Measurements from ENCODE around the gene BACE1-AS.
"Not testable (repeated sequence)": the region's sequence is repeated elsewhere in the genome, so short reads cannot be mapped to it uniquely, and the experiment has no call there.

Gene BACE1-AS

GRCh38 chr11:117269856-117270255 is 21.3 kb upstream of the BACE1-AS start:
- no peak overlapping the region for H3K27ac ChIP-seq (ENCODE audit: insufficient read depth, low read length, poor library complexity, severe bottlenecking)
- no peak overlapping the region for H3K4me3 ChIP-seq (ENCODE audit: insufficient read depth, low read depth, low read length, poor library complexity, severe bottlenecking)
- no peak for DNase-seq
- no peaks in the 10 kb centered on the region for H3K36me3 ChIP-seq (ENCODE audit: control insufficient read depth, insufficient read depth, low read length)
- H3K4me1 ChIP-seq (ENCODE audit: control insufficient read depth, insufficient read depth, low read length, poor library complexity, severe bottlenecking): no peaks in the 10 kb centered on the region
- H3K9me3 ChIP-seq (ENCODE audit: control insufficient read depth, low read length): peaks cover 6% of the 10 kb centered on the region
- H3K27me3 ChIP-seq (replicated peaks; ENCODE audit: control insufficient read depth, insufficient read depth, low read length, poor library complexity, severe bottlenecking): no peaks in the 10 kb centered on the region

- H3K9me3 ChIP-seq (ENCODE audit: control insufficient read depth, low read length): peaks cover 6% of the 10 kb centered on the region
- H3K27ac ChIP-seq (ENCODE audit: insufficient read depth, low read length, poor library complexity, severe bottlenecking): no peak overlapping the region
- no peak overlapping the region for H3K4me3 ChIP-seq (ENCODE audit: insufficient read depth, low read depth, low read length, poor library complexity, severe bottlenecking)
- no peaks in the 10 kb centered on the region for H3K36me3 ChIP-seq (ENCODE audit: control insufficient read depth, insufficient read depth, low read length)
- H3K4me1 ChIP-seq (ENCODE audit: control insufficient read depth, insufficient read depth, low read length, poor library complexity, severe bottlenecking): peaks cover 4% of the 10 kb centered on the region
- DNase-seq: no peak
- H3K27me3 ChIP-seq (replicated peaks; ENCODE audit: control insufficient read depth, insufficient read depth, low read length, poor library complexity, severe bottlenecking): no peaks in the 10 kb centered on the region
These were observed 19.9 kb upstream of the BACE1-AS start for GRCh38 chr11:117271208-117271607.

GRCh38 chr11:117272175-117272574 is 19.0 kb upstream of the BACE1-AS start:
- H3K27me3 ChIP-seq (replicated peaks; ENCODE audit: control insufficient read depth, insufficient read depth, low read length, poor library complexity, severe bottlenecking); H3K27ac ChIP-seq (ENCODE audit: insufficient read depth, low read length, poor library complexity, severe bottlenecking); DNase-seq; H3K4me1 ChIP-seq (ENCODE audit: control insufficient read depth, insufficient read depth, low read length, poor library complexity, severe bottlenecking); H3K36me3 ChIP-seq (ENCODE audit: control insufficient read depth, insufficient read depth, low read length); H3K4me3 ChIP-seq (ENCODE audit: insufficient read depth, low read depth, low read length, poor library complexity, severe bottlenecking); H3K9me3 ChIP-seq (ENCODE audit: control insufficient read depth, low read length): not testable (repeated sequence)

- Histone ChIP-seq H3K36me3 (ENCODE audit: control insufficient read depth, insufficient read depth, low read length) (no peaks in the 10 kb centered on the region), H3K4me3 (ENCODE audit: insufficient read depth, low read depth, low read length, poor library complexity, severe bottlenecking) (no peak overlapping the region), H3K27ac (ENCODE audit: insufficient read depth, low read length, poor library complexity, severe bottlenecking) (no peak overlapping the region), H3K4me1 (ENCODE audit: control insufficient read depth, insufficient read depth, low read length, poor library complexity, severe bottlenecking) (peaks cover 5% of the 10 kb centered on the region), H3K27me3 (replicated peaks; ENCODE audit: control insufficient read depth, insufficient read depth, low read length, poor library complexity, severe bottlenecking) (no peaks in the 10 kb centered on the region), H3K9me3 (ENCODE audit: control insufficient read depth, low read length) (peaks cover 6% of the 10 kb centered on the region)
- DNase-seq: no peak
These were observed 17.4 kb upstream of the BACE1-AS start for GRCh38 chr11:117273550-117274289.

- Histone ChIP-seq H3K27me3 (replicated peaks; ENCODE audit: control insufficient read depth, insufficient read depth, low read length, poor library complexity, severe bottlenecking) (no peaks in the 10 kb centered on the region), H3K27ac (ENCODE audit: insufficient read depth, low read length, poor library complexity, severe bottlenecking) (no peak overlapping the region), H3K36me3 (ENCODE audit: control insufficient read depth, insufficient read depth, low read length) (peaks cover 14% of the 10 kb centered on the region), H3K9me3 (ENCODE audit: control insufficient read depth, low read length) (peaks cover 3% of the 10 kb centered on the region), H3K4me1 (ENCODE audit: control insufficient read depth, insufficient read depth, low read length, poor library complexity, severe bottlenecking) (peaks cover 30% of the 10 kb centered on the region), H3K4me3 (ENCODE audit: insufficient read depth, low read depth, low read length, poor library complexity, severe bottlenecking) (no peak overlapping the region)
- no peak for DNase-seq
These were observed 12.8 kb upstream of the BACE1-AS start for GRCh38 chr11:117278347-117278746.

- Histone ChIP-seq H3K36me3 (ENCODE audit: control insufficient read depth, insufficient read depth, low read length) (peaks cover 28% of the 10 kb centered on the region), H3K9me3 (ENCODE audit: control insufficient read depth, low read length) (no peaks in the 10 kb centered on the region), H3K27ac (ENCODE audit: insufficient read depth, low read length, poor library complexity, severe bottlenecking) (peak overlapping the region; percentile 56), H3K4me1 (ENCODE audit: control insufficient read depth, insufficient read depth, low read length, poor library complexity, severe bottlenecking) (peaks cover 30% of the 10 kb centered on the region), H3K4me3 (ENCODE audit: insufficient read depth, low read depth, low read length, poor library complexity, severe bottlenecking) (peak overlapping the region; percentile 48), H3K27me3 (replicated peaks; ENCODE audit: control insufficient read depth, insufficient read depth, low read length, poor library complexity, severe bottlenecking) (no peaks in the 10 kb centered on the region)
- DNase-seq: no peak
These were observed 11.3 kb upstream of the BACE1-AS start for GRCh38 chr11:117279711-117280376.

- DNase-seq: no peak
- Histone ChIP-seq H3K9me3 (ENCODE audit: control insufficient read depth, low read length) (no peaks in the 10 kb centered on the region), H3K27ac (ENCODE audit: insufficient read depth, low read length, poor library complexity, severe bottlenecking) (no peak overlapping the region), H3K4me1 (ENCODE audit: control insufficient read depth, insufficient read depth, low read length, poor library complexity, severe bottlenecking) (peaks cover 26% of the 10 kb centered on the region), H3K36me3 (ENCODE audit: control insufficient read depth, insufficient read depth, low read length) (peaks cover 36% of the 10 kb centered on the region), H3K27me3 (replicated peaks; ENCODE audit: control insufficient read depth, insufficient read depth, low read length, poor library complexity, severe bottlenecking) (no peaks in the 10 kb centered on the region), H3K4me3 (ENCODE audit: insufficient read depth, low read depth, low read length, poor library complexity, severe bottlenecking) (peak overlapping the region; percentile 48)
These were observed 10.0 kb upstream of the BACE1-AS start for GRCh38 chr11:117281159-117281558.

GRCh38 chr11:117281869-117282268 is 9.3 kb upstream of the BACE1-AS start:
- no peaks in the 10 kb centered on the region for H3K9me3 ChIP-seq (ENCODE audit: control insufficient read depth, low read length)
- H3K27ac ChIP-seq (ENCODE audit: insufficient read depth, low read length, poor library complexity, severe bottlenecking): no peak overlapping the region
- no peak overlapping the region for H3K4me3 ChIP-seq (ENCODE audit: insufficient read depth, low read depth, low read length, poor library complexity, severe bottlenecking)
- H3K36me3 ChIP-seq (ENCODE audit: control insufficient read depth, insufficient read depth, low read length): peaks cover 36% of the 10 kb centered on the region
- DNase-seq: no peak
- H3K27me3 ChIP-seq (replicated peaks; ENCODE audit: control insufficient read depth, insufficient read depth, low read length, poor library complexity, severe bottlenecking): no peaks in the 10 kb centered on the region
- H3K4me1 ChIP-seq (ENCODE audit: control insufficient read depth, insufficient read depth, low read length, poor library complexity, severe bottlenecking): peaks cover 26% of the 10 kb centered on the region

GRCh38 chr11:117282956-117283355 is 8.2 kb upstream of the BACE1-AS start:
- H3K4me1 ChIP-seq (ENCODE audit: control insufficient read depth, insufficient read depth, low read length, poor library complexity, severe bottlenecking): peaks cover 26% of the 10 kb centered on the region
- H3K9me3 ChIP-seq (ENCODE audit: control insufficient read depth, low read length): no peaks in the 10 kb centered on the region
- peaks cover 36% of the 10 kb centered on the region for H3K36me3 ChIP-seq (ENCODE audit: control insufficient read depth, insufficient read depth, low read length)
- no peaks in the 10 kb centered on the region for H3K27me3 ChIP-seq (replicated peaks; ENCODE audit: control insufficient read depth, insufficient read depth, low read length, poor library complexity, severe bottlenecking)
- no peak for DNase-seq
- no peak overlapping the region for H3K27ac ChIP-seq (ENCODE audit: insufficient read depth, low read length, poor library complexity, severe bottlenecking)
- no peak overlapping the region for H3K4me3 ChIP-seq (ENCODE audit: insufficient read depth, low read depth, low read length, poor library complexity, severe bottlenecking)

GRCh38 chr11:117284053-117284452 is 7.1 kb upstream of the BACE1-AS start:
- DNase-seq: no peak
- no peak overlapping the region for H3K27ac ChIP-seq (ENCODE audit: insufficient read depth, low read length, poor library complexity, severe bottlenecking)
- H3K4me1 ChIP-seq (ENCODE audit: control insufficient read depth, insufficient read depth, low read length, poor library complexity, severe bottlenecking): peaks cover 24% of the 10 kb centered on the region
- H3K36me3 ChIP-seq (ENCODE audit: control insufficient read depth, insufficient read depth, low read length): peaks cover 41% of the 10 kb centered on the region
- H3K27me3 ChIP-seq (replicated peaks; ENCODE audit: control insufficient read depth, insufficient read depth, low read length, poor library complexity, severe bottlenecking): no peaks in the 10 kb centered on the region
- no peak overlapping the region for H3K4me3 ChIP-seq (ENCODE audit: insufficient read depth, low read depth, low read length, poor library complexity, severe bottlenecking)
- no peaks in the 10 kb centered on the region for H3K9me3 ChIP-seq (ENCODE audit: control insufficient read depth, low read length)
